HepG2 (cell line): Measurements from ENCODE around the gene TOLLIP. TPM values are rescaled to one million over a fixed set of nuclear protein-coding genes. Genes with fewer than 3 reads are reported as not detected.
A peak's percentile ranks its signal among the peaks of the same experiment; 100 is the strongest.

Experiments
- FLYWCH1 ChIP-seq: sonication (generic); formaldehyde crosslinking; IDR thresholded peaks from 2 replicates; pipeline ENCODE4 v1.8.1; 2023; ENCODE audit warnings: mild to moderate bottlenecking, missing genetic modification reagents
- FOXJ3 ChIP-seq: sonication (generic); formaldehyde crosslinking; IDR thresholded peaks from 2 replicates; pipeline ENCODE4 v1.4.0; 2020; ENCODE audit warnings: missing genetic modification reagents, mild to moderate bottlenecking, borderline replicate concordance
- FOXK1 ChIP-seq: sonication (generic); formaldehyde crosslinking; IDR thresholded peaks from 2 replicates; pipeline ENCODE4 v1.4.0; 2020; ENCODE audit warnings: low read depth, missing genetic modification reagents, borderline replicate concordance
- GLI4 ChIP-seq: sonication (generic); formaldehyde crosslinking; IDR thresholded peaks from 2 replicates; pipeline ENCODE4 v1.5.1; 2020; ENCODE audit warnings: missing genetic modification reagents, mild to moderate bottlenecking, moderate library complexity, borderline replicate concordance
- HDAC6 ChIP-seq: fragments of 200-600 bp; sonication (generic); IDR thresholded peaks from 2 replicates; pipeline ENCODE4 v1.7.0; 2017; ENCODE audit warnings: mild to moderate bottlenecking, antibody characterized with exemption, low read length, low read depth
- MATR3 ChIP-seq: sonication (generic); formaldehyde crosslinking; IDR thresholded peaks from 2 replicates; pipeline ENCODE4 v1.4.0; 2020; ENCODE audit warnings: missing genetic modification reagents
- REL ChIP-seq: sonication (generic); formaldehyde crosslinking; conservative IDR thresholded peaks from 2 replicates; pipeline ENCODE4 v1.8.0; 2022; ENCODE audit warnings: mild to moderate bottlenecking, missing genetic modification reagents, moderate library complexity
- SAP130 ChIP-seq: IDR thresholded peaks from 2 replicates; pipeline ENCODE4 v1.6.1; 2016; ENCODE audit warnings: low read depth
- SNAI1 ChIP-seq: sonication (generic); formaldehyde crosslinking; IDR thresholded peaks from 2 replicates; pipeline ENCODE4 v1.5.0; 2020; ENCODE audit warnings: mild to moderate bottlenecking, missing genetic modification reagents, borderline replicate concordance
- SP5 ChIP-seq: IDR thresholded peaks from 2 replicates; pipeline ENCODE4 v1.6.1; 2016; ENCODE audit warnings: low read depth, borderline replicate concordance
- SSRP1 ChIP-seq: IDR thresholded peaks from 2 replicates; pipeline ENCODE4 v1.6.1; 2016; ENCODE audit warnings: control low read depth
- STAT5B ChIP-seq: sonication (generic); formaldehyde crosslinking; IDR thresholded peaks from 2 replicates; pipeline ENCODE4 v1.4.0; 2020; ENCODE audit warnings: missing genetic modification reagents
- TRIM22 ChIP-seq: fragments of 450-650 bp; IDR thresholded peaks from 2 replicates; pipeline ENCODE4 v1.6.1; 2017
- ZBTB14 ChIP-seq: sonication (generic); formaldehyde crosslinking; IDR thresholded peaks from 2 replicates; pipeline ENCODE4 v1.4.0; 2020; ENCODE audit warnings: missing genetic modification reagents
- ZKSCAN1 ChIP-seq: fragments of 150-350 bp; IDR thresholded peaks from 2 replicates; pipeline ENCODE4 v1.6.1; 2014; ENCODE audit warnings: low read length
- ZNF205 ChIP-seq: IDR thresholded peaks from 2 replicates; pipeline ENCODE4 v1.6.1; 2018; ENCODE audit warnings: missing biosample characterization, missing genetic modification reagents
- ZNF549 ChIP-seq: sonication (generic); formaldehyde crosslinking; IDR thresholded peaks from 2 replicates; pipeline ENCODE4 v1.5.0; 2020; ENCODE audit warnings: missing genetic modification reagents
- ZNF572 ChIP-seq: sonication (generic); formaldehyde crosslinking; IDR thresholded peaks from 2 replicates; pipeline ENCODE4 v1.5.1; 2020; ENCODE audit warnings: mild to moderate bottlenecking, missing genetic modification reagents
- ZNF703 ChIP-seq: sonication (generic); formaldehyde crosslinking; IDR thresholded peaks from 2 replicates; pipeline ENCODE4 v1.5.1; 2020; ENCODE audit warnings: missing genetic modification reagents, mild to moderate bottlenecking, moderate library complexity, borderline replicate concordance
- ZNF790 ChIP-seq: sonication (generic); formaldehyde crosslinking; IDR thresholded peaks from 2 replicates; pipeline ENCODE4 v1.8.0; 2022; ENCODE audit warnings: missing genetic modification reagents, mild to moderate bottlenecking, borderline replicate concordance
- ZNF878 ChIP-seq: sonication (generic); formaldehyde crosslinking; IDR thresholded peaks from 2 replicates; pipeline ENCODE4 v1.8.1; 2023; ENCODE audit warnings: mild to moderate bottlenecking, missing genetic modification reagents, moderate library complexity
- ZNF891 ChIP-seq: sonication (generic); formaldehyde crosslinking; IDR thresholded peaks from 2 replicates; pipeline ENCODE4 v1.5.0; 2020; ENCODE audit warnings: mild to moderate bottlenecking, missing genetic modification reagents
- ZSCAN21 ChIP-seq: sonication (generic); formaldehyde crosslinking; IDR thresholded peaks from 2 replicates; pipeline ENCODE4 v1.8.0; 2022; ENCODE audit warnings: mild to moderate bottlenecking, missing genetic modification reagents, moderate library complexity, borderline replicate concordance
- polyA plus RNA-seq, 8 experiments: library from polyadenylated mRNA; depleted of rRNA in 3 of 8; stranded (reverse) in 7 of 8; unstranded in 1 of 8; fragments of >200 nt; fragmentation: Illumina TruSeq in 4 of 8; extraction: Trizol in 4 of 8; gene quantifications; 2 replicates each; pipeline versions ENCODE4 v1.2.1 to v1.2.3, GENCODE V29; 2011 to 2016; ENCODE audit warnings: low read depth in 4 of 8, missing spikeins in 1 of 8, mixed read lengths in 1 of 8; ENCODE audit not compliant: insufficient read depth in 1 of 8
- total RNA-seq, 5 experiments: library from RNA; depleted of rRNA; stranded (reverse); fragments of >200 nt; fragmentation: Illumina TruSeq; extraction: Trizol; gene quantifications; 2 replicates each; pipeline ENCODE4 v1.2.3, GENCODE V29; 2016; ENCODE audit warnings: low read depth in 1 of 5
- TF ChIP-seq, protein P1 (sequence below): sonication (generic); formaldehyde crosslinking; IDR thresholded peaks from 2 replicates; pipeline ENCODE4 v1.4.0; 2020; ENCODE audit warnings: missing genetic modification reagents
- TF ChIP-seq, protein P2 (sequence below): sonication (generic); formaldehyde crosslinking; IDR thresholded peaks from 2 replicates; pipeline ENCODE4 v1.5.0; 2020; ENCODE audit warnings: mild to moderate bottlenecking, missing genetic modification reagents

Gene TOLLIP
- total and polyA plus RNA-seq, 2 of the 13 experiments (the other 11 are each of a cell fraction or from before 2014, with no cell fraction given), result 25.9 to 47.5 TPM

GRCh38 chr11:1262172-1263006 lies 47.0 kb downstream of the TOLLIP start (continued):
- TF ChIP-seq ZBTB14 (CRISPR knock-in tag) (no peak), TRIM22 (no peak), FOXJ3 (no peak), HDAC6 (no peak), FLYWCH1 (CRISPR knock-in tag) (no peak), ZNF549 (CRISPR knock-in tag) (no peak), STAT5B (CRISPR knock-in tag) (no peak; the same call in 1 of the 2 replicates), ZNF891 (CRISPR knock-in tag) (no peak), ZNF703 (CRISPR knock-in tag) (no peak), FOXK1 (CRISPR knock-in tag) (peak; percentile 37; the same call in 1 of the 2 replicates), ZKSCAN1 (no peak), SAP130 (CRISPR knock-in tag) (peak; percentile 85), SNAI1 (CRISPR knock-in tag) (peak; percentile 55; the same call in 1 of the 2 replicates), ZSCAN21 (0 out of 2 replicates have a peak, but pooled peaks have one; percentile 65), ZNF878 (CRISPR knock-in tag) (no peak), GLI4 (no peak), SP5 (peak; percentile 97), SSRP1 (CRISPR knock-in tag) (no peak), ZNF790 (CRISPR knock-in tag) (no peak), ZNF205 (no peak), MATR3 (CRISPR knock-in tag) (no peak), REL (CRISPR knock-in tag) (no peak), ZNF572 (CRISPR knock-in tag) (no peak; the same call in 1 of the 2 replicates)
- TF ChIP-seq, protein P1, sequence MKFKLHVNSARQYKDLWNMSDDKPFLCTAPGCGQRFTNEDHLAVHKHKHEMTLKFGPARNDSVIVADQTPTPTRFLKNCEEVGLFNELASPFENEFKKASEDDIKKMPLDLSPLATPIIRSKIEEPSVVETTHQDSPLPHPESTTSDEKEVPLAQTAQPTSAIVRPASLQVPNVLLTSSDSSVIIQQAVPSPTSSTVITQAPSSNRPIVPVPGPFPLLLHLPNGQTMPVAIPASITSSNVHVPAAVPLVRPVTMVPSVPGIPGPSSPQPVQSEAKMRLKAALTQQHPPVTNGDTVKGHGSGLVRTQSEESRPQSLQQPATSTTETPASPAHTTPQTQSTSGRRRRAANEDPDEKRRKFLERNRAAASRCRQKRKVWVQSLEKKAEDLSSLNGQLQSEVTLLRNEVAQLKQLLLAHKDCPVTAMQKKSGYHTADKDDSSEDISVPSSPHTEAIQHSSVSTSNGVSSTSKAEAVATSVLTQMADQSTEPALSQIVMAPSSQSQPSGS (CRISPR knock-in tag), result 0 out of 2 replicates have a peak, but pooled peaks have one; percentile 20
- TF ChIP-seq, protein P2, sequence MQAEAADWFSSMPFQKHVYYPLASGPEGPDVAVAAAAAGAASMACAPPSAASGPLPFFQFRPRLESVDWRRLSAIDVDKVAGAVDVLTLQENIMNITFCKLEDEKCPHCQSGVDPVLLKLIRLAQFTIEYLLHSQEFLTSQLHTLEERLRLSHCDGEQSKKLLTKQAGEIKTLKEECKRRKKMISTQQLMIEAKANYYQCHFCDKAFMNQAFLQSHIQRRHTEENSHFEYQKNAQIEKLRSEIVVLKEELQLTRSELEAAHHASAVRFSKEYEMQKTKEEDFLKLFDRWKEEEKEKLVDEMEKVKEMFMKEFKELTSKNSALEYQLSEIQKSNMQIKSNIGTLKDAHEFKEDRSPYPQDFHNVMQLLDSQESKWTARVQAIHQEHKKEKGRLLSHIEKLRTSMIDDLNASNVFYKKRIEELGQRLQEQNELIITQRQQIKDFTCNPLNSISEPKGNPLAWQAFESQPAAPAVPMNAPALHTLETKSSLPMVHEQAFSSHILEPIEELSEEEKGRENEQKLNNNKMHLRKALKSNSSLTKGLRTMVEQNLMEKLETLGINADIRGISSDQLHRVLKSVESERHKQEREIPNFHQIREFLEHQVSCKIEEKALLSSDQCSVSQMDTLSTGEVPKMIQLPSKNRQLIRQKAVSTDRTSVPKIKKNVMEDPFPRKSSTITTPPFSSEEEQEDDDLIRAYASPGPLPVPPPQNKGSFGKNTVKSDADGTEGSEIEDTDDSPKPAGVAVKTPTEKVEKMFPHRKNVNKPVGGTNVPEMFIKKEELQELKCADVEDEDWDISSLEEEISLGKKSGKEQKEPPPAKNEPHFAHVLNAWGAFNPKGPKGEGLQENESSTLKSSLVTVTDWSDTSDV (CRISPR knock-in tag), result 0 out of 2 replicates have a peak, but pooled peaks have one; percentile 47
